Panc1 (cell line): ENCODE data around the gene BCR. TPM values are rescaled to one million over a fixed set of nuclear protein-coding genes. Genes with fewer than 3 reads are reported as not detected.
"Not testable (repeated sequence)": the region's sequence is repeated elsewhere in the genome, so short reads cannot be mapped to it uniquely, and the experiment has no call there.

Experiments
- ATAC-seq: fragments of 200-7000 bp; cut with Tn5 transposase; 2 replicates; pipeline ENCODE4 v1.9.1; 2020; ENCODE audit warnings: mild to moderate bottlenecking, moderate library complexity
- BruUV-seq: library from RNA; stranded (reverse); fragments of 400-500 nt; replicated peaks from 2 replicates; lab custom pipeline; 2021; lab: Mats Ljungman, UMichigan
- CTCF ChIA-PET: fragments of 300-600 bp; sonication (Branson Sonifier 250); formaldehyde crosslinking; loops from one replicate; lab custom pipeline; 2022; ENCODE audit warnings: antibody characterized with exemption; lab: Charles Lee
- POLR2A ChIA-PET: fragments of 300-600 bp; sonication (Branson Sonifier 250); formaldehyde crosslinking; loops from one replicate; lab custom pipeline; 2022; ENCODE audit warnings: antibody characterized with exemption; lab: Charles Lee
- DNase-seq: peaks from one replicate; pipeline ENCODE4 v3.0.0-alpha.2; 2010; ENCODE audit warnings: low read depth, low spot score
- H3K27ac ChIP-seq: 2 replicates; pipeline ENCODE4 v1.5.1; 2011; ENCODE audit warnings: mild to moderate bottlenecking, low read length, inconsistent platforms
- H3K27me3 ChIP-seq: fragments of 200-500 bp; sonication (Bioruptor generic); 2 replicates; pipeline ENCODE4 v1.6.0; 2014; ENCODE audit warnings: low read length, inconsistent platforms; ENCODE audit not compliant: control insufficient read depth, insufficient read depth
- H3K36me3 ChIP-seq: fragments of 200-500 bp; sonication (Bioruptor generic); 2 replicates; pipeline ENCODE4 v1.5.1; 2014; ENCODE audit warnings: inconsistent platforms, mild to moderate bottlenecking, low read length, moderate library complexity; ENCODE audit not compliant: control insufficient read depth, insufficient read depth
- H3K4me1 ChIP-seq: 2 replicates; pipeline ENCODE4 v1.5.1; 2011; ENCODE audit warnings: inconsistent platforms, mild to moderate bottlenecking, low read length, moderate library complexity; ENCODE audit not compliant: control insufficient read depth, insufficient read depth
- H3K4me3 ChIP-seq, 2 experiments: 2 replicates each; pipeline ENCODE4 v1.5.1; 2011 to 2012; ENCODE audit warnings: low read depth in 2 of 2, low read length in 2 of 2, mild to moderate bottlenecking in 2 of 2, inconsistent platforms in 1 of 2, moderate library complexity in 1 of 2
- H3K9me3 ChIP-seq: fragments of 200-500 bp; sonication (Bioruptor generic); 2 replicates; pipeline ENCODE4 v1.5.1; 2014; ENCODE audit warnings: low read depth, mild to moderate bottlenecking, inconsistent platforms, low read length, moderate library complexity; ENCODE audit not compliant: control insufficient read depth, insufficient read depth
- POLR2AphosphoS5 ChIP-seq: IDR thresholded peaks from 2 replicates; pipeline ENCODE4 v1.6.1; 2012; ENCODE audit warnings: mild to moderate bottlenecking, low read depth, low read length, moderate library complexity
- SIN3A ChIP-seq: IDR thresholded peaks from 2 replicates; pipeline ENCODE4 v1.6.1; 2012; ENCODE audit warnings: low read depth, mild to moderate bottlenecking, low read length, moderate library complexity, borderline replicate concordance; ENCODE audit not compliant: insufficient read depth
- TCF7L2 ChIP-seq: IDR thresholded peaks from 2 replicates; pipeline ENCODE4 v1.6.1; 2011; ENCODE audit warnings: mild to moderate bottlenecking, low read depth, low read length, inconsistent platforms
- in situ Hi-C: cut with HindIII; loops from 2 replicates; pipeline ENCODE4 v1.10.0; 2016; ENCODE audit warnings: low sequenced_read_pairs, low pct_unique_long_range_greater_than_20kb
- intact Hi-C: fragments of 100-400 bp; cut with micrococcal nuclease; formaldehyde crosslinking; loops from one replicate; pipeline ENCODE4 v1.10.0; 2022; ENCODE audit not compliant: unreplicated experiment
- total RNA-seq: library from RNA; stranded (reverse); gene quantifications from one replicate; pipeline ENCODE4 v1.2.1, GENCODE V29; 2021; ENCODE audit not compliant: unreplicated experiment
- TF ChIP-seq, protein P1 (sequence below), 2 experiments: IDR thresholded peaks; 2 replicates each; pipeline ENCODE4 v1.6.1; 2011 to 2012; ENCODE audit warnings: low read depth in 2 of 2, control low read depth in 1 of 2, low read length in 1 of 2, mild to moderate bottlenecking in 1 of 2, moderate library complexity in 1 of 2; ENCODE audit not compliant: insufficient read depth in 1 of 2
- TF ChIP-seq, protein P2 (sequence below): fragments of 450-650 bp; IDR thresholded peaks from 2 replicates; pipeline ENCODE4 v1.5.1; 2017; ENCODE audit warnings: mild to moderate bottlenecking

The BCR gene
- total RNA-seq, 1 experiment from 2014 or later = 32.1 TPM

DNA sequence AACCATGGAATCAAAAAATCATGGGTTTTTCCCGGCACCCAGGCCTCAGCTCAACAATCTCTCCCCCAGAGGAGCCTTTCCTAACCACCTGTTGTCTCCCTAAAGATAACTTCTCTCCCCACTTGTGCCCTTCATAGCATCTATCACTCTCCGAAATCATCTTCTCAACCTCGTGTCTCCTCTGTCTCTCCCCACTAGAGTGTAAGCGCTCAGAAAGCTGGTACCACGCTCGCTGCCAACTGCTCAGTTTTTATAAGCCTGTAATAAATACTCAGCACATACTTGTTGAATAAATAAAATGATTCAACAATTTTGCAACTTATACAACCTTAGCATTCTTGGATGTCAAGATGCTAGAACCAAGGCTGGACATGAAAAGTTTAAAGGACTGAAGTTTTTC, 185.2 kb downstream of the BCR start:
- in situ Hi-C loops = no loop called here
- BruUV-seq = no TSS peak
- ChIA-PET CTCF (interaction anchor here (1.1 kb wide), 1 partner anchor 198 kb away, joined by 4 read pairs; no protein-coding TSS in a partner anchor), POLR2A (no interaction called here)
- intact Hi-C loops = no loop called here
- no peak for DNase-seq
- no peak overlapping the region for H3K4me3 ChIP-seq
- no peak overlapping the region for H3K27ac ChIP-seq
- no peaks in the 10 kb centered on the region for H3K36me3 ChIP-seq
- H3K9me3 ChIP-seq = no peaks in the 10 kb centered on the region
- ATAC-seq = no peak
- no peak for TF ChIP-seq SIN3A
- TF ChIP-seq, protein P1, sequence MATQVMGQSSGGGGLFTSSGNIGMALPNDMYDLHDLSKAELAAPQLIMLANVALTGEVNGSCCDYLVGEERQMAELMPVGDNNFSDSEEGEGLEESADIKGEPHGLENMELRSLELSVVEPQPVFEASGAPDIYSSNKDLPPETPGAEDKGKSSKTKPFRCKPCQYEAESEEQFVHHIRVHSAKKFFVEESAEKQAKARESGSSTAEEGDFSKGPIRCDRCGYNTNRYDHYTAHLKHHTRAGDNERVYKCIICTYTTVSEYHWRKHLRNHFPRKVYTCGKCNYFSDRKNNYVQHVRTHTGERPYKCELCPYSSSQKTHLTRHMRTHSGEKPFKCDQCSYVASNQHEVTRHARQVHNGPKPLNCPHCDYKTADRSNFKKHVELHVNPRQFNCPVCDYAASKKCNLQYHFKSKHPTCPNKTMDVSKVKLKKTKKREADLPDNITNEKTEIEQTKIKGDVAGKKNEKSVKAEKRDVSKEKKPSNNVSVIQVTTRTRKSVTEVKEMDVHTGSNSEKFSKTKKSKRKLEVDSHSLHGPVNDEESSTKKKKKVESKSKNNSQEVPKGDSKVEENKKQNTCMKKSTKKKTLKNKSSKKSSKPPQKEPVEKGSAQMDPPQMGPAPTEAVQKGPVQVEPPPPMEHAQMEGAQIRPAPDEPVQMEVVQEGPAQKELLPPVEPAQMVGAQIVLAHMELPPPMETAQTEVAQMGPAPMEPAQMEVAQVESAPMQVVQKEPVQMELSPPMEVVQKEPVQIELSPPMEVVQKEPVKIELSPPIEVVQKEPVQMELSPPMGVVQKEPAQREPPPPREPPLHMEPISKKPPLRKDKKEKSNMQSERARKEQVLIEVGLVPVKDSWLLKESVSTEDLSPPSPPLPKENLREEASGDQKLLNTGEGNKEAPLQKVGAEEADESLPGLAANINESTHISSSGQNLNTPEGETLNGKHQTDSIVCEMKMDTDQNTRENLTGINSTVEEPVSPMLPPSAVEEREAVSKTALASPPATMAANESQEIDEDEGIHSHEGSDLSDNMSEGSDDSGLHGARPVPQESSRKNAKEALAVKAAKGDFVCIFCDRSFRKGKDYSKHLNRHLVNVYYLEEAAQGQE (IDR thresholded peaks at IDR 0.05; ENCODE audit: insufficient read depth in 1 of 2, low read depth in 2 of 2, low read length in 1 of 2) = no peak
- TF ChIP-seq, protein P2, sequence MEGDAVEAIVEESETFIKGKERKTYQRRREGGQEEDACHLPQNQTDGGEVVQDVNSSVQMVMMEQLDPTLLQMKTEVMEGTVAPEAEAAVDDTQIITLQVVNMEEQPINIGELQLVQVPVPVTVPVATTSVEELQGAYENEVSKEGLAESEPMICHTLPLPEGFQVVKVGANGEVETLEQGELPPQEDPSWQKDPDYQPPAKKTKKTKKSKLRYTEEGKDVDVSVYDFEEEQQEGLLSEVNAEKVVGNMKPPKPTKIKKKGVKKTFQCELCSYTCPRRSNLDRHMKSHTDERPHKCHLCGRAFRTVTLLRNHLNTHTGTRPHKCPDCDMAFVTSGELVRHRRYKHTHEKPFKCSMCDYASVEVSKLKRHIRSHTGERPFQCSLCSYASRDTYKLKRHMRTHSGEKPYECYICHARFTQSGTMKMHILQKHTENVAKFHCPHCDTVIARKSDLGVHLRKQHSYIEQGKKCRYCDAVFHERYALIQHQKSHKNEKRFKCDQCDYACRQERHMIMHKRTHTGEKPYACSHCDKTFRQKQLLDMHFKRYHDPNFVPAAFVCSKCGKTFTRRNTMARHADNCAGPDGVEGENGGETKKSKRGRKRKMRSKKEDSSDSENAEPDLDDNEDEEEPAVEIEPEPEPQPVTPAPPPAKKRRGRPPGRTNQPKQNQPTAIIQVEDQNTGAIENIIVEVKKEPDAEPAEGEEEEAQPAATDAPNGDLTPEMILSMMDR = no peak
- TF ChIP-seq TCF7L2 = no peak
- no peak for TF ChIP-seq POLR2AphosphoS5
- 0 out of 2 replicates have a peak, but pooled peaks cover 2% of the 10 kb centered on the region for H3K27me3 ChIP-seq
- H3K4me1 ChIP-seq = no peaks in the 10 kb centered on the region

DNA sequence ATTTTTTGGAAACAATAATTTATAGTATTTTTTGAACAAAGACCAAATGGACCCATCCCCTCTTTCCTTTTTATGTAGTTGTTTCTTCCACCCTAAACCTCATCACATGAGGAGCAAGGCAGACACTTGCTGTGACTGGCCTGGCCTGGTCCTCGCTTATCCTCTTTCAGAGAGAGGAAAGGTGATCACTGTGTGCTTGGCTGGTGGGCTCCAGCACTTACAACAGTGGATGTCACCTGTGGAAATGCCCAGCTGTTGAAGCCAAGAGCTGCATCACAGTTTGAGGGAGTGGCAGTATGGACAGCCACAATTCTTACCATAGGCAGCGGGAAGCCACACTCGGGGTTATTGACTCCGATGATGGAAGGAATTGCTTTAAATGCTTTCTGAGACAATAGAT, 185.7 kb downstream of the BCR start:
- Histone ChIP-seq H3K4me3 (no peak overlapping the region), H3K9me3 (no peaks in the 10 kb centered on the region), H3K4me1 (no peaks in the 10 kb centered on the region), H3K27me3 (0 out of 2 replicates have a peak, but pooled peaks cover 2% of the 10 kb centered on the region), H3K27ac (no peak overlapping the region), H3K36me3 (no peaks in the 10 kb centered on the region)
- TF ChIP-seq, protein P2 = no peak
- no peak for TF ChIP-seq TCF7L2
- no peak for TF ChIP-seq SIN3A
- TF ChIP-seq, protein P1 (IDR thresholded peaks at IDR 0.05; ENCODE audit: insufficient read depth in 1 of 2, low read depth in 2 of 2, low read length in 1 of 2) = no peak
- no peak for TF ChIP-seq POLR2AphosphoS5
- no peak for ATAC-seq
- no peak for DNase-seq
- intact Hi-C loops = no loop called here
- ChIA-PET POLR2A (no interaction called here), CTCF (no interaction called here)
- in situ Hi-C loops = no loop called here
- no TSS peak for BruUV-seq

DNA sequence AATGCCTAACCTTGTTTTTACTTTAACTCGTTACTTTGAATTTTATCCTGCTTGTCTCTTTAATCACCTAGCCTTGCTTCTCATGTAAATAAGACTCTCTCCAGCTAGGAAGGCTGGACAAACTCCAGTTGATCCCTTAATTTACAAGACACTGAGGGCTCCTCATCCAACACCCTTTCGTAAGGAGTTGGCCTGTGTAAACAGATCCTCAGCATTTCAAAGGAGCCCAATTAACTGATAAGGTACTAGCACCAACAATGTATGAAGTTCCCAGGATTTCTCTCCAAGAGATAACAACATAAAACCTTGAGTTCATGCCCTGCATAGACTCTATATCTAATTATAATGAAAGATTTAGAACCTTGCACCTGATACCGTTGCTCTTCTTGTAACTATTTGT, 186.9 kb downstream of the BCR start:
- H3K9me3 ChIP-seq, DNase-seq, CTCF ChIA-PET, H3K4me3 ChIP-seq, intact Hi-C loops, H3K27ac ChIP-seq, ATAC-seq, H3K4me1 ChIP-seq, BruUV-seq, H3K27me3 ChIP-seq, POLR2A ChIA-PET, H3K36me3 ChIP-seq, in situ Hi-C loops: not testable (repeated sequence)
